CD8-positive, alpha-beta memory T cell (primary cell): ENCODE data around the gene PDZK1. TPM values are rescaled to one million over a fixed set of nuclear protein-coding genes. Genes with fewer than 3 reads are reported as not detected.
"Not testable (repeated sequence)": the region's sequence is repeated elsewhere in the genome, so short reads cannot be mapped to it uniquely, and the experiment has no call there.

Experiments used
- CTCF ChIA-PET: fragments of 350-600 bp; sonication (Branson Sonifier 250); formaldehyde crosslinking; loops from one replicate; lab custom pipeline; 2021; ENCODE audit warnings: antibody characterized with exemption; lab: Charles Lee
- POLR2A ChIA-PET: fragments of 350-600 bp; sonication (Branson Sonifier 250); formaldehyde crosslinking; loops from one replicate; lab custom pipeline; 2021; ENCODE audit warnings: antibody characterized with exemption; lab: Charles Lee
- DNase-seq, 5 donors: peaks; one replicate each; pipeline versions ENCODE4 v3.0.0 to v3.0.0-alpha.2; 2020 to 2022; ENCODE audit warnings: mixed read lengths in 1 of 5
- H3K27ac ChIP-seq: one replicate; pipeline ENCODE4 v1.7.0; 2013; ENCODE audit warnings: low read depth, mild to moderate bottlenecking, low read length, moderate library complexity
- H3K27me3 ChIP-seq: 2 replicates; pipeline ENCODE4 v1.7.0; 2013; ENCODE audit warnings: low read length, mild to moderate bottlenecking; ENCODE audit not compliant: insufficient read depth, poor library complexity, severe bottlenecking
- H3K36me3 ChIP-seq: 2 replicates; pipeline ENCODE4 v1.7.0; 2013; ENCODE audit warnings: mild to moderate bottlenecking, low read length, moderate library complexity; ENCODE audit not compliant: insufficient read depth
- H3K4me1 ChIP-seq: 2 replicates; pipeline ENCODE4 v1.7.0; 2013; ENCODE audit warnings: mild to moderate bottlenecking, low read length, moderate library complexity; ENCODE audit not compliant: insufficient read depth
- H3K4me3 ChIP-seq: 2 replicates; pipeline ENCODE4 v1.7.0; 2013; ENCODE audit warnings: mild to moderate bottlenecking, low read length
- H3K9me3 ChIP-seq: 2 replicates; pipeline ENCODE4 v1.7.0; 2013; ENCODE audit warnings: mild to moderate bottlenecking, low read length
- H3K27ac Mint-ChIP-seq, 8 donors: one replicate each; pipeline ENCODE4 v1.8.0; 2020 to 2021; ENCODE audit warnings: mixed read lengths in 8 of 8, mild to moderate bottlenecking in 6 of 8, inconsistent platforms in 3 of 8, moderate library complexity in 3 of 8
- H3K27me3 Mint-ChIP-seq, 2 donors: one replicate each; pipeline ENCODE4 v1.8.0; 2020 to 2021; ENCODE audit warnings: mixed read lengths in 2 of 2, mild to moderate bottlenecking in 1 of 2, moderate library complexity in 1 of 2
- H3K36me3 Mint-ChIP-seq, 3 donors: one replicate each; pipeline ENCODE4 v1.8.0; 2020 to 2021; ENCODE audit warnings: mixed read lengths in 3 of 3, inconsistent platforms in 1 of 3, mild to moderate bottlenecking in 1 of 3
- H3K4me1 Mint-ChIP-seq, 3 donors: one replicate each; pipeline ENCODE4 v1.8.0; 2020 to 2021; ENCODE audit warnings: mixed read lengths in 3 of 3, inconsistent platforms in 1 of 3, mild to moderate bottlenecking in 1 of 3
- H3K4me3 Mint-ChIP-seq, 7 donors: one replicate each; pipeline ENCODE4 v1.8.0; 2020 to 2021; ENCODE audit warnings: mixed read lengths in 7 of 7, mild to moderate bottlenecking in 6 of 7, moderate library complexity in 4 of 7, inconsistent platforms in 2 of 7
- H3K9me3 Mint-ChIP-seq, 5 donors: one replicate each; pipeline ENCODE4 v1.8.0; 2020 to 2022; ENCODE audit warnings: mixed read lengths in 5 of 5, mild to moderate bottlenecking in 3 of 5, moderate library complexity in 2 of 5, inconsistent platforms in 1 of 5
- polyA plus RNA-seq: library from polyadenylated mRNA; unstranded; fragments of 300-500 nt; fragmentation: Illumina TruSeq; gene quantifications from one replicate; pipeline ENCODE4 v1.2.3, GENCODE V29; 2021
- total RNA-seq, 2 experiments: library from RNA; stranded (reverse); gene quantifications; one replicate each; pipeline ENCODE4 v1.2.3, GENCODE V29; 2021

PDZK1 gene
- total and polyA plus RNA-seq, 3 experiments from 2014 or later = 0.53 TPM; not detected in 2

DNA sequence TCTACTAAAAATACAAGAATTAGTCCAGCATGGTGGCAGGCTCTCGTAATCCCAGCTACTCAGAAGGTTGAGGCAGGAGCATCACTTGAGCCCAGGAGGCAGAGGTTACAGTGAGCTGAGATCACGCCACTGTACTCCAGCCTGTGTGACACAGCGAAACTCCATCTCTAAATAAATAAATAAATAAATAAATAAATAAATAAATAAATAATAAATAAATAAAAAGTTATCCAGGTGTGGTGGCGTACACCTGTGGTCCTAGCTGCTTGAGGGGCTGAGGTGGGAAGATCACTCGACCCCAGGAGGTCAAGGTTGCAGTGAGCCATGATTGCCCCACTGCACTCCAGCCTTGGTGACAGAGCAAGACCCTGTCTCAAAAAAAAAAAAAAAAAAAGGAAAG, 11.3 kb upstream of the PDZK1 start:
- H3K36me3 ChIP-seq, H3K27ac ChIP-seq, H3K9me3 ChIP-seq, H3K27me3 Mint-ChIP-seq, H3K4me3 ChIP-seq, DNase-seq, H3K27me3 ChIP-seq, H3K9me3 Mint-ChIP-seq, H3K36me3 Mint-ChIP-seq, POLR2A ChIA-PET: not testable (repeated sequence)
- H3K4me1 ChIP-seq = peaks cover 35% of the 10 kb centered on the region
- H3K4me1 Mint-ChIP-seq = peaks cover 47 to 60% (median 57%) of the 10 kb centered on the region in 3 donors
- peak overlapping the region in 2 of 7 donors; percentile 89 to 97 for H3K4me3 Mint-ChIP-seq
- H3K27ac Mint-ChIP-seq = peak overlapping the region in 1 of 8 donors; percentile 95
- CTCF ChIA-PET = interaction anchor here (4.5 kb wide), 1 partner anchor 20 kb away, joined by 23 read pairs; no protein-coding TSS in a partner anchor

- peak overlapping the region; percentile 1 to 95 (median 72) for H3K27ac Mint-ChIP-seq
- peaks cover 3% of the 10 kb centered on the region for H3K27me3 ChIP-seq
- no peaks in the 10 kb centered on the region for H3K36me3 ChIP-seq
- POLR2A ChIA-PET = no interaction called here
- H3K4me1 ChIP-seq = peaks cover 35% of the 10 kb centered on the region
- peaks cover 47 to 60% (median 57%) of the 10 kb centered on the region in 3 donors for H3K4me1 Mint-ChIP-seq
- H3K9me3 Mint-ChIP-seq = no peaks in the 10 kb centered on the region
- no peaks in the 10 kb centered on the region for H3K9me3 ChIP-seq
- peaks cover 3 to 4% of the 10 kb centered on the region in 2 donors for H3K27me3 Mint-ChIP-seq
- H3K4me3 ChIP-seq = no peak overlapping the region
- no peak overlapping the region for H3K27ac ChIP-seq
- H3K36me3 Mint-ChIP-seq = no peaks in the 10 kb centered on the region
- H3K4me3 Mint-ChIP-seq = peak overlapping the region in 3 of 7 donors; percentile 15 to 80 (median 47)
- CTCF ChIA-PET = interaction anchor here (4.5 kb wide), 1 partner anchor 21 kb away, joined by 23 read pairs; no protein-coding TSS in a partner anchor
- no peak for DNase-seq
These were observed 10.7 kb upstream of the PDZK1 start for GRCh38 chr1:145717833-145718232.

GRCh38 chr1:145716641-145717345, 9.6 kb upstream of the PDZK1 start:
- Mint-ChIP-seq H3K27ac (peak overlapping the region; percentile 38 to 95 (median 86)), H3K4me3 (peak overlapping the region in 6 of 7 donors; percentile 17 to 79 (median 36)), H3K27me3 (peaks cover 0 to 3% of the 10 kb centered on the region in 2 donors), H3K9me3 (no peaks in the 10 kb centered on the region), H3K36me3 (no peaks in the 10 kb centered on the region), H3K4me1 (peaks cover 47 to 57% (median 52%) of the 10 kb centered on the region in 3 donors)
- no peak overlapping the region for H3K4me3 ChIP-seq
- no peaks in the 10 kb centered on the region for H3K9me3 ChIP-seq
- H3K27me3 ChIP-seq = peaks cover 3% of the 10 kb centered on the region
- no peak overlapping the region for H3K27ac ChIP-seq
- H3K4me1 ChIP-seq = peaks cover 35% of the 10 kb centered on the region
- H3K36me3 ChIP-seq = no peaks in the 10 kb centered on the region
- ChIA-PET CTCF (no interaction called here), POLR2A (no interaction called here)
- no peak for DNase-seq

- ChIA-PET POLR2A (no interaction called here), CTCF (no interaction called here)
- peaks cover 28 to 35% (median 30%) of the 10 kb centered on the region in 3 donors for H3K4me1 Mint-ChIP-seq
- Histone ChIP-seq H3K27me3 (no peaks in the 10 kb centered on the region), H3K4me3 (no peak overlapping the region), H3K9me3 (no peaks in the 10 kb centered on the region), H3K36me3 (no peaks in the 10 kb centered on the region), H3K27ac (no peak overlapping the region), H3K4me1 (peaks cover 24% of the 10 kb centered on the region)
- no peaks in the 10 kb centered on the region for H3K9me3 Mint-ChIP-seq
- no peak for DNase-seq
- peak overlapping the region in 4 of 8 donors; percentile 45 to 67 (median 62) for H3K27ac Mint-ChIP-seq
- H3K4me3 Mint-ChIP-seq = no peak overlapping the region
- H3K36me3 Mint-ChIP-seq = no peaks in the 10 kb centered on the region
- no peaks in the 10 kb centered on the region for H3K27me3 Mint-ChIP-seq
These were observed 7.5 kb upstream of the PDZK1 start for GRCh38 chr1:145714524-145715111.

GRCh38 chr1:145711213-145711651, 4.1 kb upstream of the PDZK1 start:
- POLR2A ChIA-PET = no interaction called here
- no peak for DNase-seq
- H3K4me3 Mint-ChIP-seq = no peak overlapping the region
- H3K9me3 Mint-ChIP-seq = no peaks in the 10 kb centered on the region
- H3K36me3 ChIP-seq = no peaks in the 10 kb centered on the region
- H3K36me3 Mint-ChIP-seq = no peaks in the 10 kb centered on the region
- H3K27ac Mint-ChIP-seq = peak overlapping the region in 2 of 8 donors; percentile 21 to 66
- CTCF ChIA-PET = interaction anchor here (1.0 kb wide), 1 partner anchor 9 kb away, joined by 4 read pairs; no protein-coding TSS in a partner anchor
- H3K27me3 Mint-ChIP-seq = no peaks in the 10 kb centered on the region
- H3K4me3 ChIP-seq = no peak overlapping the region
- H3K27me3 ChIP-seq = no peaks in the 10 kb centered on the region
- H3K9me3 ChIP-seq = no peaks in the 10 kb centered on the region
- peaks cover 3% of the 10 kb centered on the region for H3K4me1 ChIP-seq
- peaks cover 7 to 10% (median 9%) of the 10 kb centered on the region in 3 donors for H3K4me1 Mint-ChIP-seq
- H3K27ac ChIP-seq = no peak overlapping the region

GRCh38 chr1:145710291-145711027, 3.3 kb upstream of the PDZK1 start:
- Mint-ChIP-seq H3K4me3 (no peak overlapping the region), H3K4me1 (peaks cover 0 to 6% (median 5%) of the 10 kb centered on the region in 3 donors), H3K27ac (peak overlapping the region in 2 of 8 donors; percentile 0 to 33), H3K9me3 (no peaks in the 10 kb centered on the region), H3K27me3 (no peaks in the 10 kb centered on the region), H3K36me3 (no peaks in the 10 kb centered on the region)
- no peak overlapping the region for H3K27ac ChIP-seq
- no peaks in the 10 kb centered on the region for H3K36me3 ChIP-seq
- POLR2A ChIA-PET = no interaction called here
- DNase-seq = no peak
- no peaks in the 10 kb centered on the region for H3K4me1 ChIP-seq
- no peaks in the 10 kb centered on the region for H3K9me3 ChIP-seq
- CTCF ChIA-PET = no interaction called here
- H3K4me3 ChIP-seq = no peak overlapping the region
- no peaks in the 10 kb centered on the region for H3K27me3 ChIP-seq

DNA sequence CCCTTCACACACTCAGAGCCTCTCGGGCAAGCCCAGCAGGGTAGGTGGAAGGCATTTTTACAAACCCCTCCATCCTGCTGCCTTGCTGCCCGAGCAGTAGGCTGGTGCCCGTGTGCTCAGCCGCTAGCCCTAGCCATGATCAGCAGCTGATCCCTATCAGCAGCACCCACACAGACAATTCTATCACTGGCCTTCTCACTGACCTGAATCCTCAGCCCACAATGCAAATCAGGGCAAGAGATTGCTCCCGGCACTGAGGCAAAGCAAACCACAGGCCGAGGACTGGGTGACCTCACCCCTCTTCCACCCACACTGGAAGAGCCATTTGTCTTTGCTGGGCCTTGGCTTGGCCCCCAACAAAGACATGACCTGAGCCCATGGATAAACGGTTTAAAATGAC, 895 bp upstream of the PDZK1 start:
- Mint-ChIP-seq H3K27me3 (no peaks in the 10 kb centered on the region), H3K4me3 (no peak overlapping the region), H3K27ac (peak overlapping the region in 3 of 8 donors; percentile 64 to 68 (median 68)), H3K9me3 (no peaks in the 10 kb centered on the region), H3K4me1 (peaks cover 0 to 5% (median 4%) of the 10 kb centered on the region in 3 donors), H3K36me3 (no peaks in the 10 kb centered on the region)
- Histone ChIP-seq H3K36me3 (no peaks in the 10 kb centered on the region), H3K4me1 (no peaks in the 10 kb centered on the region), H3K27me3 (no peaks in the 10 kb centered on the region), H3K4me3 (no peak overlapping the region), H3K27ac (no peak overlapping the region), H3K9me3 (no peaks in the 10 kb centered on the region)
- DNase-seq = no peak
- ChIA-PET CTCF (interaction anchor here (1.5 kb wide), 1 partner anchor 13 kb away, joined by 5 read pairs; no protein-coding TSS in a partner anchor), POLR2A (no interaction called here)
